ENCODE measurements around the gene SHC2.
"Not testable (repeated sequence)": the region's sequence is repeated elsewhere in the genome, so short reads cannot be mapped to it uniquely, and the experiment has no call there.

SHC2 gene

DNA sequence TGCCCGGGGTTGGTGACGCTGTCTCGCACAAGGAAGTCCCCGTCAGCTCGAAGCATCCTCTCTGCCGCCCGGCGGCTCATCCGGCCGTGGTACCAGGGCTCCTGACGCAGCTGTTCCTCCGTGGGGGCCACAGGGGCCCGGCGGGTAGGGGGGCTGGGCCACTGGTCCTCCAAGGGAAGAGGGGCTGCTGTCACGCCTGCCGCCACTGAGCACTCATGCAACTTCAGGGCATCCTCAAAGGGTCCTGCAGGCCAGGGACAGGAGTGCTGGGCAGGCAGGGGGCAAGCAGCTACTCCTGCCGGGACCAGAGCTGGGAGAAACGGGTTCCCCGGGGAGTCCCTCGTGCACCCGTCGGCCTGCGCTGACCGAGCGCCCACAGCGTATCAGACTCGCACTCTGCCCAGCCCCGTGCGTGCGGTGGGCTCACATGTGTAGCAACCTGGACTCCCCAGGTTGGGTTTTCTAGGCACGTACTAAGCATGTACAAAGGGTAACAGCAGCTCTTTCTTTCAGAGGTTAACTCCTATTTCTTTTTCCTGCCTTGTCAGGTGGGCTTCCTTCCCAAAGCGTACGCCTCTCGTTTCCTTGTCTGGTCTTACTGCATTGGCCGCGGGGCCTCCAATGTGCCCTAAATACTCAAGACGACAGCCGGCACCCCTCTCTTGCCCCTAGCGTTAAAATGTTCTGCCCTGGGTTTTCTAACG lies 38.5 kb downstream of the SHC2 start:
- DNase-seq = no peak

DNA sequence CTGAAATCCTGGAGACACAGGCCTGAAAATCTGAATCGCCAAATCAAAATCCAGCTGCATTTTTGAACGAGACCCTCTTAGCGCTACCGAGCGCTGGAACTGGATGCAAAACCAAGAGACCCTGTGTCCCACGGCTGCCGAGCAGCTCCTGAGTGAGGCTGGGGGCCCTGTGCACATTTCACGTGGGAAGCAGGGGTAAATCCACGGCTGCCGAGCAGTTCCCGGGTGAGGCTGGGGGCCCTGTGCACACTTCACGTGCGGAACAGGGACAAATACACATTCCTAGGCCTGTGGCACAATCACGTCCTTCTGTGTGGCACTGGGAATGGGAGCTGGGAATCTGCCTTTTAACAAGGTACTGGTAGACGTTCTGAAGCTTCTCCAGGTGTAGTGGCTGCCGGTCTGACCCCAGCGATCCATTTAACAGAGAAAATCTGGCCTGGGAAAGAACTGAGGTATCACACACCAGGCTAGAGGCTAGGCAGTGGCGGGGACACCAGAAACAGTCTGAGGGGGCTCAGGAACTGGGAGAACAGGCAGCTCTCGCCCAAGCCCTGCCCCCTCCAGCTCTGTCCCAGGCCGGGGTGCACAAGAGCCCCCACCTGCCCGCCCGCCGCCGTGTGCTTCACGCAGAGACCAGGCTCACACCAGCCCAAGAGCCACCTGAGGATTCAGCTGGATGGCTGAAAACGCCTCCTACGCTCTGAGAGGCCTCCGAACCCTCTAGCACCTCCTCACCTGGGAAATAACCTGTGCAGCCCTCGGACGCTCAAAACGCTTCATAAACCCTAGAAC lies 40.9 kb downstream of the SHC2 start:
- no peak for DNase-seq

DNA sequence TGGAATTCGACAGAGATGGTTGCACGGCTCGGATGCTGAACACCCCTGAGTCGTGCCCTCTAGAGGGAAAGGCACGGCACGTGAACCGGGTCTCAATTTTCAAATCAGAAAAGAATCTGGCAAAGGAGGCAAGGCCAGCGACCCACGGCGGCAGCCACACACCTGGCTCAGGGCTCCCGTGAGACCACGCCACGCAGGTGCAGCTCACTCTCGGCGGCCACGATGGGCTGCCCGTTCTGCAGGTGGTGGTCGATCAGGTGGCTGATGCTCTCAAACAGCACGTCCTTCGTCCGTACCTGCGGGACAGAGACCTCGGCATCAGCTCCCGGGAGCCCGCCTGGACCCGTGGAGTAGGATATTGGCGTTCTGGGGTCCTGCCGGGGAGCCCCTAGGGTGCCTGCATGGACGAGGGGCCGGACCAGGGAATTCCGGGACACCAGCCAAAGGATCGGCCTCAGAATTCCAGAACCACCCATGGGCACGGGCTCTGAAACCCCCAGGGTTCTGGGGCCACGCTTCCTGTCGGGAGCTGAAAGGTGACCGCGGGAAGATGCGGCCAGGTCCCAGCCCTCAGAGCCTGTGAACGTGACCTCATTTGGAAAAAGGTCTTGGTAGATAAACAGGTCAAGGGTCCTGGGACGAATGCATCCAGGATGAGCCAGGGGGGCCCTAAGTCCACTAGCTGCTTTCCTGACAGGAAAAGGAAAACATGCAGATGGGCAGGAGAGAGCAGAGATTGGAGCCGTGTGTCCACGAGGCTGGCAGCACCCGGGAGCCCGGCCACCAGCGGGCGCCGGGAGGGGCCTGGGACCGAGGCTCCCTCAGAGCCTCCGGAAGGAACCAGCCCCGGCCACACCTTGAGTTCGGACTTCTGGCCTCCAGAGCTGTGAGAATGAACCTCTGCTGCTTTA lies 41.8 kb downstream of the SHC2 start:
- no peak for DNase-seq

- DNase-seq = no peak
These were observed 44.4 kb downstream of the SHC2 start for GRCh38 chr19:416416-416815.

- no peak for DNase-seq
These were observed 45.5 kb downstream of the SHC2 start for GRCh38 chr19:415292-415691.

GRCh38 chr19:413756-414420 lies 46.9 kb downstream of the SHC2 start:
- no peak for DNase-seq

DNA sequence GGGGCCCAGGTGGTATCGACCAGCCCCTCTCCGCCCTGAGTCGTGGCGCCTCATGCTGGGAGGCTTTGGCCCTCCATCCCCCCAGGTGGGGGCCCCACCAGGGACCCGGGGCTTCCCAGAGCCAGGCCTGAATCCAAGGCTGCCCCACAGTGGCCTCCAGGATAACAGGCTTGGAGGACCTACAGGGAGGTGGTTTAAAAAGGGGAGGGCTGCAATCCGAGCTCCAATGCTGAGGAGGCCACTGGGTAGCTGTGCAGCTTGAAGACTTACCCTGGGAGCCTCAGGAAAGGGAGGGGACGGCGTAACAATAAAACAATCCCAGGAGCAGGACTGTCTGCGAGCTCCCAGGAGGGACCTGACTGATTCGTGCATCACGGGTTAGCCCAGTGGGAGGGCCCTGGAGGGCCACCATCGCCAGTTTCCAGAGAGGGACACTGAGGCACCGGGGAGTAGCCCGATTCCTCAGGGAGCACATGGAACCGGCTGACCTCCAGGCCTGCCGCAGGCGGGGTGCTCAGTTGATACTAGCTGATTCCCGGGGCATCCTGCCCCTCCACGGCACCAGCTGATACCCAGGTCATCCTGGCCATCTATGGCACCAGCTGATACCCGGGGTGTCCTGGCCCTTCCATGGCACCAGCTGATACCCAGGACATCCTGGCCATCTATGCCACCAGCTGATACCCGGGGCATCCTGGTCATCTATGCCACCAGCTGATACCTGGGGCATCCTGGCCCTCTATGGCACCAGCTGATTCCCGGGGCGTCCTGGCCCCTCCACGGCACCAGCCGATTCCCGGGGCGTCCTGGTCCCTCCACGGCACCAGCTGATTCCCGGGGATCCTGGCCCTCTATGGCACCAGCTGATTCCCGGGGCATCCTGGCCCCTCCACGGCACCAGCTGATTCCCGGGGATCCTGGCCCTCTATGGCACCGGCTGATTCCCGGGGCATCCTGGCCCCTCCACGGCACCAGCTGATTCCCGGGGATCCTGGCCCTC lies 48.2 kb downstream of the SHC2 start:
- no peak for DNase-seq

DNA sequence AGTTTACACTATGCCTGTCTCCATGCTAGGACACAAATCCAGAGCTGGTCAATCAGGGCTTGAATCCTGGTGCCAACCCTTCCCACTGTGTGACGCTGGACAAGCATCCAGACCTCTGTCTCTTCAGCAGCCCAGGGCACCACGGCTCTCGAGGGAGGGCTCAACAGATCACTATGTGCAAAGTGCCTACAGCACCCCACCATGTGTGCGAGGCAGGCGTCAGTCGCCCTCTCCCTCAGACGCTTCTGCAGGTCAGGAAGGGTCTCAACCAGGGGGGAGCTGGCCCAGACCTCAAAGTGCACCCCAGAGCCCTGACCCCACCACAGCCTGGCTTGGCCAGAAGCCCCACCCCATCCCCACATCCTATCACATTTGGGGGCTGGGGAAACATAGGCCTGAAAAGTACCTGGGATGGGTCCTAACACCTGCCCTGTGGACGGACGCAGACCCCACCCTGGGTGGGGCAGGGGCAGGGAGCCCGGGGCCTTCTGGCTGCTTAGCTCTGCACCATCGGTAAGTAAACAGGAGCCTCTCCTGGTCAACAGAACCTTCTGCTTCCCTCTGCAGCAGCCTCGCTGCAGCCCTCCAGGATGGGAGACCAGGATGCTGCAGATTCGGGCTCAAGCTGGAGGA lies 49.0 kb downstream of the SHC2 start:
- no peak for DNase-seq

GRCh38 chr19:411121-411722 lies 49.6 kb downstream of the SHC2 start:
- DNase-seq = not testable (repeated sequence)

- no peak for DNase-seq
These were observed 50.5 kb downstream of the SHC2 start for GRCh38 chr19:410243-410781.

GRCh38 chr19:409516-410242 lies 51.2 kb downstream of the SHC2 start:
- DNase-seq = peak in 1 of 4 experiments; percentile 4

DNA sequence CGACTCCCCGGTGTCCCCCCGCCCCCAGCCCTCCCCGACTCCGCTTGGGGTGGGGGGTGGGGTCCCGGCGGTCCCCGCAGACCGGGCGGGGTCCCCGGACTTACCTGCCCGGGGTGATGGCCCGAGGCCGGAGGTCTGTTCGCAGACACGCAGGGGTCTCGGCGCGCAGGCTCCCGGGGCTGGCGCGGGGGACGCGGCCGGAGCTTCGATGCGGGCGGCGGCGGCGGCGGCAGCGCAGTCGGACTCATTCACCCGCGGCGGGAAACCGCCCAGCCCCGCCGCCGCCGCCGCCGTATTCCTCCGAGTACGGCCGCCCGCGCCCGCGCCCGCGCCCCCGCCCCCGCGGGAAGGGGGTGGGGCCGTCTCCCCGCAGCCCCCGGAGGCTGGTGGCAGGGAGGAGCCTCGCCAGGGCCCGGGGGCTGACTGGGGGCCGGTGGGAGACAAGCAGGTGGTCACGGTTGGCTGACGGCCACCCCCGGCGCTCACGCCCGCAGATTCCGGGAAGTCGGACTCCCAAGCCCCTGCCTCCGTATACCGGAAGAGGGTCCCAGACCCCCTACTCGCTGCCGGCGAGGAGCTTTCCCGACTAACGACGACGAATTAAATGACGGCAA lies 51.8 kb downstream of the SHC2 start, which contains the start of gene C2CD4C:
TSS of gene C2CD4C (minus strand) at position 246 of the 614 bp plus-strand sequence. CDS start 786 bp downstream, outside the sequence.
- peak in 1 of 4 experiments; percentile 21 for DNase-seq

DNA sequence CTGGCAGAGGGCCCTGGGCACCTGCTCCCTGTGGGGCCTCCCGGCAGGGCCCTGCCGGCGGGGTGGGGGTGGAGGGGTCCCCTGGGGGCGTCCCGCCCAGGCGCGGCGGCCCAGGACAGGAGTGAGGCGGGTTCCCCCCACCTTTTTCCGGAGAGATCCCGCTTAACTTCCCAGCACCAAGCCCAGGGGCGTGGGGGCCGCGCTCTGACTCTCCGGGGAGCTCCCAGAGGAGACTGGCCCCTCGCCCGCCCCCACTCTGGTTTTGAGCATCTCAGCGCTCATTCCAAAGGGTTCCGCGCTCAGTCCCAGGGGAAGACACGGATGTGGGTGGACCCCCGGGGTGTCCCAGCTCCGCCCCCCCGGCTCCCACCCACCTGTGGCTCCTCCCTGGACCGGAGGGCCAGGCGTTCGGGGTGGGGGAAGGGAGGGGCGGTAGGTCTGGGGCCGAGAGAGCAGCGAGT lies 52.4 kb downstream of the SHC2 start:
- no peak for DNase-seq

GRCh38 chr19:407511-408440 lies 53.1 kb downstream of the SHC2 start:
- DNase-seq = no peak

GRCh38 chr19:406971-407510 lies 53.8 kb downstream of the SHC2 start:
- DNase-seq = no peak

DNA sequence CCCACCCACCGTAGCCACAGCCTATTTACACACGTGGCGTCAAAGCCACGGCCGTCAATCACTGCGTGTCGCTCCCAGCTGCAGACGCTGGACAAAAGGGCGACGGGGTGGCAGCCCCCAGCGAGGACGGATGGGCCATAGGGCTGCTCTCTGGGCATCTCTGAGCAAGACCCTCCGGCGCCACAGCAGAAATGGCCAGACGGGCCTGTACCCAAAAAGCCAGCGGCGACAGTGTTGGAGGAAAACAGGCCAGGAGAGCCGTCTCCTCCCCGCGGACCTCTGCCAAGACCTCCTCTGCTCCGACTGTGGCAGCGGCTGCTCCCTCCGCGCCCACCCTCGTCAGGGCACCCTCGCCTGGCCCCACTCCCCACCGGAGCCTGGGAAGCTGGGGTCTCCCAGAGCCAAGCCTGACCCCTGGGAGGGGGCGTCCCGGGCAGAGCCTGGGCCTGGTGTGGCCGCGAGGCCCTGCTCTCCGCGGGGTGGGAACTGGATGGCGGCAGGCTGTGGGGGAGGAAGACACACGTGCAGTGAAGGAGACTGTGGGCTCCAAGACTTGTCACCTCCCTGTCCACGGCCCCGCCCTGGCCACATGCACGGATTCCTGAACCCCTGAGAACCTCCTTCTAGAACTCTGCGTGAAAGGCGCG lies 54.6 kb downstream of the SHC2 start:
- no peak for DNase-seq
